ACC112 (cell line): ENCODE data around the gene PRPF40A.

Source experiments
- H2AFZ ChIP-seq: fragments of 200-600 bp; sonication (generic); one replicate; pipeline ENCODE4 v1.6.0; 2017; ENCODE audit warnings: antibody characterized with exemption, low read length; ENCODE audit not compliant: unreplicated experiment
- H3K27ac ChIP-seq: fragments of 200-600 bp; sonication (generic); 2 replicates; pipeline ENCODE4 v1.5.1; 2014; ENCODE audit warnings: low read depth, mild to moderate bottlenecking, antibody characterized with exemption, low read length, moderate library complexity
- H3K27me3 ChIP-seq: fragments of 200-600 bp; sonication (generic); 2 replicates; pipeline ENCODE4 v1.6.1; 2014; ENCODE audit warnings: mild to moderate bottlenecking, antibody characterized with exemption, low read length, moderate library complexity, mixed read lengths; ENCODE audit not compliant: insufficient read depth
- H3K36me3 ChIP-seq: fragments of 200-600 bp; sonication (generic); 2 replicates; pipeline ENCODE4 v1.6.1; 2016; ENCODE audit warnings: mild to moderate bottlenecking, antibody characterized with exemption, low read length, moderate library complexity, mixed read lengths; ENCODE audit not compliant: insufficient read depth
- H3K4me1 ChIP-seq: fragments of 200-600 bp; sonication (generic); one replicate; pipeline ENCODE4 v1.6.1; 2016; ENCODE audit warnings: low read length, mixed read lengths; ENCODE audit not compliant: insufficient read depth, unreplicated experiment, control insufficient read depth
- H3K4me3 ChIP-seq: fragments of 200-600 bp; sonication (generic); 2 replicates; pipeline ENCODE4 v1.5.1; 2014; ENCODE audit warnings: mild to moderate bottlenecking, low read depth, low read length
- H3K79me2 ChIP-seq: fragments of 200-600 bp; sonication (generic); one replicate; pipeline ENCODE4 v1.6.0; 2016; ENCODE audit warnings: low read length; ENCODE audit not compliant: control insufficient read depth, unreplicated experiment, insufficient read depth

Gene PRPF40A

DNA sequence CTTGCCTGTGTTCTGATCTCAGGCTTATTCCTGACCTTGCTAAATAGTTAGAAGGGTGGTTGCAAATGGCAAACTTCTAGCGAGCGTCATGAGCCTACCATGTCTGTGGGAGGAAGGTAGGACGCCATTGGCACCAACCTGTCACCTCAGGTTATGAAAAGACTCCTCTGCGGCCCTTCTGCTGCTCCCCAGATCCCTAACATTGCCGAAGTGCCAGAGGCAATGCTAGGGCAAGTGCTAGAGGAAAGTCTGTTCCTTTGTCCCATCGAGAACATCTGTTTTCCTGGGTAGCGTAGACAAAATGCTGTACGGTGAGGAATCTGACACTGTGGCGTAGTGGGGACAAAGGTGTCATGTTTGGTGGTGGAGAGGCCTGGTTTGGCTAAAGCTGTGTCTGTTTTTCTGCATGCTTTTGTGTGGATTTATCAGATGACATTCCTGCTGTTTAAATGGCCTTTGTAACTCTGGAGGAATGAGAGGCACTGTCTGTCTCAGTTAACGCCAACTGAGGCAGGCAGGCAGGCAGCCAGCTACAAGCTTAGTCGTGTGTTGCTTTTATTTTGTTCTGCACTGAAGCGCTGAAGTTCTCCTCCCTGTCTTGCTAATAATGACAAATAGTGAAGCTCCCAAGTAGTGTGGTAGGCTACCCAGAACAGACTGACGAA is 94.1 kb downstream of the PRPF40A start:
- no peak overlapping the region for H3K27ac ChIP-seq
- no peak overlapping the region for H3K4me3 ChIP-seq
- no peaks in the 10 kb centered on the region for H3K79me2 ChIP-seq
- H3K4me1 ChIP-seq: no peaks in the 10 kb centered on the region
- peaks cover 9% of the 10 kb centered on the region for H3K36me3 ChIP-seq
- H2AFZ ChIP-seq: no peak overlapping the region
- no peaks in the 10 kb centered on the region for H3K27me3 ChIP-seq

DNA sequence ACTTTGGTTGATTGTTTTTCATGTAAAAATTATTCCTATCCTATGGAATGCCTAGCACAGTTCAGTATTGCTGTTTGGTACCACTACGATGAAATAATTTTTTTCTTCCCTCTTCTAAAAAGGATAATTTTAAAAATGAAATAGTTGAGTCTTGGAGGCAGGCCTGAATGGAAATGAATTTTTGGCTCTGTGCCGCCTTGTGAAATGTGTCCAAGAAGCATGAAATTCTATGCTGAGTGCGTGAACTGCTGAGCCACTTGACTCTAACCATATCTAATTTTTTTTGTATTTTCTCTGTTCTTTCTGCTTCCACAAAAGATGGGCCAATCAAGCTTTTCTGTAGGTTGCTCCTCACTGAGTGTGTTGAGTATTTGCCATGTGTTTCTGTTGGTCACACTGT is 95.0 kb downstream of the PRPF40A start:
- Histone ChIP-seq H2AFZ (no peak overlapping the region), H3K27me3 (no peaks in the 10 kb centered on the region), H3K36me3 (peaks cover 16% of the 10 kb centered on the region), H3K4me1 (no peaks in the 10 kb centered on the region), H3K79me2 (no peaks in the 10 kb centered on the region), H3K27ac (no peak overlapping the region), H3K4me3 (no peak overlapping the region)

- Histone ChIP-seq H3K36me3 (peaks cover 21% of the 10 kb centered on the region), H3K27me3 (no peaks in the 10 kb centered on the region), H3K79me2 (no peaks in the 10 kb centered on the region), H3K4me3 (no peak overlapping the region), H3K4me1 (no peaks in the 10 kb centered on the region), H2AFZ (no peak overlapping the region), H3K27ac (no peak overlapping the region)
These were observed 96.3 kb downstream of the PRPF40A start for GRCh38 chr2:152620985-152621384.

GRCh38 chr2:152620208-152620607 is 97.1 kb downstream of the PRPF40A start:
- no peak overlapping the region for H2AFZ ChIP-seq
- H3K4me1 ChIP-seq: no peaks in the 10 kb centered on the region
- H3K27me3 ChIP-seq: no peaks in the 10 kb centered on the region
- peaks cover 22% of the 10 kb centered on the region for H3K36me3 ChIP-seq
- no peaks in the 10 kb centered on the region for H3K79me2 ChIP-seq
- H3K27ac ChIP-seq: no peak overlapping the region
- no peak overlapping the region for H3K4me3 ChIP-seq

- Histone ChIP-seq H3K27me3 (no peaks in the 10 kb centered on the region), H3K27ac (no peak overlapping the region), H3K36me3 (peaks cover 29% of the 10 kb centered on the region)
These were observed 99.1 kb downstream of the PRPF40A start for GRCh38 chr2:152618193-152618564.

DNA sequence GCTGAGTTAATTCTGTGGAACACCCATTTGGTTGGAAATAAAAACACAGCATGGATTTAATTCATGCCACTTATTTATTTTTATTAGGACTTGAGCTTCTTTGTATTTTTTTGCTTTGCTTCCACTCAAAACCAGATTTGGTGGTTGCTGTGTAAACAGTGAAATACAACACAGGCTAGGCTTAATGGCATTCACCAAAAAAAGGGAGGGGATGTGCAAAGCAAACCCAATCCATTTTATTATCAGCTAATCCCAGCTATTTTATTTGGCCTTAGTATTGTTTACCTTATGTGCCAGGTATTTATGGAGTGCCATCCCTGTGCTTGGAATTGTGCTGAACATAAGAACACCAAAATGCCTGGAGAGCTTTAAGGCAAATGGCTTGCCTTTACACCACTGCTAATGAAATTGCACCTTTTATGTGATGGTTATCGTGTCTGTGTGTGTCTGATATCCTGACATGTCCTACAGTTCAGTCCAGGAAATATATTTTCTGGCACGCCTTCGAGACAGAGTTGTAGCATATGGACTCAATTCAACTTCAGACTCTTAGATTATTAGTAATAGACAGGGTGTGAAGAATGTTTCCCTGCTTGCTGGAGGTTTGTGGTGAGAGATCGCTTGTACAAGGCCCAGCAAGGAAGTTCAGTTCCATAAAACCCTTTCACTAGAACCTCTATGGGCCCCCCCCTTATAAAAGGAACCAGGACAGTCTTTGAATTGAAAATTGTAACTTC is 99.6 kb downstream of the PRPF40A start:
- Histone ChIP-seq H3K27ac (no peak overlapping the region), H2AFZ (no peak overlapping the region), H3K36me3 (peaks cover 29% of the 10 kb centered on the region)

More at GRCh38 chr2:152618193-152618564, 99.1 kb downstream of the PRPF40A start:
- Histone ChIP-seq H3K79me2 (no peaks in the 10 kb centered on the region), H3K4me1 (peaks cover 9% of the 10 kb centered on the region), H3K4me3 (no peak overlapping the region), H2AFZ (no peak overlapping the region)

GRCh38 chr2:152615177-152615576 is 102.1 kb downstream of the PRPF40A start:
- H2AFZ ChIP-seq: no peak overlapping the region
- H3K36me3 ChIP-seq: peaks cover 21% of the 10 kb centered on the region
- H3K79me2 ChIP-seq: no peaks in the 10 kb centered on the region
- H3K4me3 ChIP-seq: no peak overlapping the region
- H3K4me1 ChIP-seq: peaks cover 29% of the 10 kb centered on the region
- no peaks in the 10 kb centered on the region for H3K27me3 ChIP-seq
- H3K27ac ChIP-seq: no peak overlapping the region

More for the DNA sequence above, 99.6 kb downstream of the PRPF40A start:
- Histone ChIP-seq H3K4me1 (peaks cover 14% of the 10 kb centered on the region), H3K4me3 (no peak overlapping the region), H3K79me2 (no peaks in the 10 kb centered on the region), H3K27me3 (no peaks in the 10 kb centered on the region)

GRCh38 chr2:152613235-152613634 is 104.0 kb downstream of the PRPF40A start:
- H3K4me1 ChIP-seq: peaks cover 29% of the 10 kb centered on the region
- H3K27me3 ChIP-seq: no peaks in the 10 kb centered on the region
- peaks cover 20% of the 10 kb centered on the region for H3K36me3 ChIP-seq
- H3K27ac ChIP-seq: peak overlapping the region; percentile 49; the same call in 1 of the 2 replicates
- no peaks in the 10 kb centered on the region for H3K79me2 ChIP-seq
- no peak overlapping the region for H2AFZ ChIP-seq
- no peak overlapping the region for H3K4me3 ChIP-seq

- Histone ChIP-seq H3K36me3 (peaks cover 8% of the 10 kb centered on the region), H3K4me3 (peak overlapping the region; percentile 27; the same call in 1 of the 2 replicates), H2AFZ (no peak overlapping the region), H3K79me2 (no peaks in the 10 kb centered on the region), H3K27ac (peak overlapping the region; percentile 37), H3K27me3 (no peaks in the 10 kb centered on the region), H3K4me1 (peaks cover 29% of the 10 kb centered on the region)
These were observed 105.6 kb downstream of the PRPF40A start for GRCh38 chr2:152611458-152612231.

DNA sequence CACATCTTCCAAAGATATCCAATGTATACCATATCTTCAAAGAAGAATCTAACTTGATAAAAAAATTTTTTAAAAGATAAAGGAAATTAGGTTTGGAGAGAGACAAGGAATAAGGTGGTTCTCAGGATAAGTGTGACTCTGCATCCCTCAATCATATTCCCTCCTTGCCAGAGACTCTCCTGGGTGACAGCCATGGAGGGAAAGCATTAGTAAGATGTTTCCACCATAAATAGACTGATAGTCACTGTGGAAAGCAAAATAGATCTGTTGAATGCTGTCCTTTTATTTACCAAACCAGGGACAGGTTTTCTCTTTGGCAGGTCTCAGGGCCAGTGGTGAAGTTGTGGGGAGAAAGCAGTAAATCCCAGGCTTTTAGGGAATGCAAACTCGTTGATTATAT is 107.6 kb downstream of the PRPF40A start:
- H2AFZ ChIP-seq: no peak overlapping the region
- no peaks in the 10 kb centered on the region for H3K27me3 ChIP-seq
- no peaks in the 10 kb centered on the region for H3K79me2 ChIP-seq
- no peak overlapping the region for H3K4me3 ChIP-seq
- no peak overlapping the region for H3K27ac ChIP-seq
- H3K36me3 ChIP-seq: peaks cover 1% of the 10 kb centered on the region; the same call in 1 of the 2 replicates
- peaks cover 29% of the 10 kb centered on the region for H3K4me1 ChIP-seq
